ENCODE measurements around the gene NKX1-1. TPM values are rescaled to one million over a fixed set of nuclear protein-coding genes. Genes with fewer than 3 reads are reported as not detected.

The NKX1-1 gene
- total RNA-seq, 1 experiment from 2014 or later = not detected

- H3K9me3 ChIP-seq (ENCODE audit: insufficient read depth, low read depth) = no peaks in the 10 kb centered on the region
- H3K4me1 ChIP-seq (replicated peaks; ENCODE audit: insufficient read depth) = no peaks in the 10 kb centered on the region
- DNase-seq = no peak
- no TSS peak for BruUV-seq (replicated peaks)
- no peaks in the 10 kb centered on the region for H3K36me3 ChIP-seq (ENCODE audit: low read depth)
- POLR2A ChIA-PET (ENCODE audit: unreplicated experiment) = interaction anchor here (0.8 kb wide), 1 partner anchor 635 kb away, joined by 4 read pairs; no protein-coding TSS in a partner anchor
- no peaks in the 10 kb centered on the region for H3K79me2 ChIP-seq (ENCODE audit: low read depth)
- H3K4me2 ChIP-seq = no peak overlapping the region
- no peak overlapping the region for H2AFZ ChIP-seq
- TF ChIP-seq CTCF (conservative IDR thresholded peaks at IDR 0.05) (no peak), EZH2 (IDR thresholded peaks at IDR 0.05; ENCODE audit: low read depth) (no peak)
- H3K27me3 ChIP-seq (ENCODE audit: insufficient read depth, low read depth) = peaks cover 63% of the 10 kb centered on the region
- intact Hi-C loops (cut with micrococcal nuclease; ENCODE audit: unreplicated experiment) = no loop called here
- H3F3A ChIP-seq (ENCODE audit: insufficient read depth, low read depth) = no peaks in the 10 kb centered on the region
- H3K9me2 ChIP-seq (ENCODE audit: insufficient read depth) = no peaks in the 10 kb centered on the region
- H3K4me3 ChIP-seq = no peak overlapping the region
- no peak overlapping the region for H3K27ac ChIP-seq
- no peaks in the 10 kb centered on the region for H4K20me1 ChIP-seq (ENCODE audit: insufficient read depth)
- CTCF ChIA-PET = interaction anchor here (0.7 kb wide), 1 partner anchor 138 kb away, joined by 4 read pairs; no protein-coding TSS in a partner anchor
Measured at GRCh38 chr4:1417522-1418390, 11.5 kb upstream of the NKX1-1 start.

- no peaks in the 10 kb centered on the region for H4K20me1 ChIP-seq (ENCODE audit: insufficient read depth)
- POLR2A ChIA-PET (ENCODE audit: unreplicated experiment) = interaction anchor here (0.8 kb wide), 1 partner anchor 634 kb away, joined by 4 read pairs; no protein-coding TSS in a partner anchor
- H3F3A ChIP-seq (ENCODE audit: insufficient read depth, low read depth) = no peaks in the 10 kb centered on the region
- no peak for DNase-seq
- H3K4me3 ChIP-seq = no peak overlapping the region
- H3K9me2 ChIP-seq (ENCODE audit: insufficient read depth) = no peaks in the 10 kb centered on the region
- no peaks in the 10 kb centered on the region for H3K79me2 ChIP-seq (ENCODE audit: low read depth)
- H2AFZ ChIP-seq = no peak overlapping the region
- no peaks in the 10 kb centered on the region for H3K4me1 ChIP-seq (replicated peaks; ENCODE audit: insufficient read depth)
- H3K4me2 ChIP-seq = no peak overlapping the region
- no peak for TF ChIP-seq CTCF (conservative IDR thresholded peaks at IDR 0.05)
- no TSS peak for BruUV-seq (replicated peaks)
- no peak overlapping the region for H3K27ac ChIP-seq
- intact Hi-C loops (cut with micrococcal nuclease; ENCODE audit: unreplicated experiment) = no loop called here
- H3K27me3 ChIP-seq (ENCODE audit: insufficient read depth, low read depth) = peaks cover 55% of the 10 kb centered on the region
- H3K9me3 ChIP-seq (ENCODE audit: insufficient read depth, low read depth) = no peaks in the 10 kb centered on the region
- CTCF ChIA-PET = no interaction called here
- no peaks in the 10 kb centered on the region for H3K36me3 ChIP-seq (ENCODE audit: low read depth)
Measured at GRCh38 chr4:1416948-1417260, 10.7 kb upstream of the NKX1-1 start.

DNA sequence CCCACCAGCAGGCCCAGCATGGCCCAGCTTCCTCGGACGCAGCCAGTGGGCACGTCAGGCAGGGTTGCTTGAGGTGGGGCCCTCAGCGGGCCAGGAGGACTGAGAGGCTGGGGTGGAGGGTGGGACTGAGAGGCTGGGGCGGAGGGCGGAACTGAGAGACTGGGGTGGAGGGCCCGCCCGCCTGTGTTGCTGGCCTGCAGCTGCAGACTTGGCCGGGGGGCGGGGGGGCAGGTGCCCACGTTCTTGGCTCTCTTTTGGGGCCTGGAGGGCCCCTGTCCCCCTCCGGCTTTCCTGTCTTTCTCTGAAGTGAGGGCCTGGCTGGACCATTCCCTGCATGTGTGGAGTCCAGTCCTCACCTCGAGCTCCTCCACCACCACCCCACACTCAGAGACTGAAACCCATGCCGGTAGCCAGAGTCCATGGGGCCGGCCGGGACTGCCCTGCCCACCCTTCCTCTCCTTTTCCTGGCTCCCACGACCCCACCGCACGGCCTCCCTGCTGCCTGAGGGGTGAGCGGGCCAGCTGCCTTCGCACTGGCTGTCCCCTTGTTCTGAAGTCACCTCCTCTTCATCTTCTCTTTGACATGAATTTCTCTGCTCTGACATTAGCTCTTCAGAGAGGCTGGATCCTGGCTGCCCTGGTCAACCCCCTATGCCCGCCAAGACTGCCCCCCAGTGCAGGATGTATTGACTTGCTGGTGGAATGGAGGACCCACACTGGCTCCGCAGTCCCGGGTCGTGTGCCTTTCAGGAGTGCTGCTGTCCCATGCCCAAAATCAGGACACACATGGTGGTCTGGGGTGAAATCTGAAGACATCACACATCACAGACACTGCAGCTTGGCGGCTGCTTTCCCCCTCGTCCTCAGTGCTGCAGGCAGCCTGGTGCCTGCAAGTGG is 10.1 kb upstream of the NKX1-1 start:
- Histone ChIP-seq H3K4me2 (no peak overlapping the region), H3K4me3 (no peak overlapping the region), H4K20me1 (ENCODE audit: insufficient read depth) (no peaks in the 10 kb centered on the region), H3K9me2 (ENCODE audit: insufficient read depth) (no peaks in the 10 kb centered on the region), H3K27ac (no peak overlapping the region), H3K27me3 (ENCODE audit: insufficient read depth, low read depth) (peaks cover 55% of the 10 kb centered on the region), H3K36me3 (ENCODE audit: low read depth) (no peaks in the 10 kb centered on the region), H3F3A (ENCODE audit: insufficient read depth, low read depth) (no peaks in the 10 kb centered on the region), H3K79me2 (ENCODE audit: low read depth) (no peaks in the 10 kb centered on the region), H3K9me3 (ENCODE audit: insufficient read depth, low read depth) (no peaks in the 10 kb centered on the region), H2AFZ (no peak overlapping the region), H3K4me1 (replicated peaks; ENCODE audit: insufficient read depth) (no peaks in the 10 kb centered on the region)
- no peak for DNase-seq
- ChIA-PET POLR2A (ENCODE audit: unreplicated experiment) (no interaction called here), CTCF (no interaction called here)
- no TSS peak for BruUV-seq (replicated peaks)
- TF ChIP-seq EZH2 (IDR thresholded peaks at IDR 0.05; ENCODE audit: low read depth) (no peak), CTCF (conservative IDR thresholded peaks at IDR 0.05) (no peak)
- intact Hi-C loops (cut with micrococcal nuclease; ENCODE audit: unreplicated experiment) = no loop called here
